H1 (cell line): ENCODE data around the gene SPRN. TPM values are rescaled to one million over a fixed set of nuclear protein-coding genes. Genes with fewer than 3 reads are reported as not detected.

Experiments used
- CTCF ChIA-PET: fragments of 300-600 bp; sonication (Branson Sonifier 250); formaldehyde crosslinking; loops from one replicate; lab custom pipeline; 2021; ENCODE audit not compliant: partially characterized antibody; lab: Charles Lee
- POLR2A ChIA-PET: fragments of 300-600 bp; sonication (Branson Sonifier 250); formaldehyde crosslinking; loops from one replicate; lab custom pipeline; 2021; ENCODE audit warnings: inconsistent platforms; ENCODE audit not compliant: partially characterized antibody; lab: Charles Lee
- DNase-seq, 2 experiments: peaks; one replicate each; pipeline versions ENCODE4 v3.0.0 to v3.0.0-alpha.2; 2010 to 2022; ENCODE audit warnings: low spot score in 2 of 2, low read depth in 1 of 2, mixed read lengths in 1 of 2
- FAIRE-seq: peaks from 2 replicates; lab custom pipeline; 2011; peaks lifted over from hg19 to GRCh38; lab: Jason Lieb, UNC
- H2AFZ ChIP-seq: 2 replicates; pipeline ENCODE4 v1.8.1; 2012; ENCODE audit warnings: low read length, inconsistent platforms
- H2AK5ac ChIP-seq: 2 replicates; pipeline ENCODE4 v1.6.1; 2013; ENCODE audit warnings: low read depth, low read length
- H2BK120ac ChIP-seq: replicated peaks from 2 replicates; pipeline ENCODE3; 2013; ENCODE audit warnings: low read depth, low read length, inconsistent platforms
- H2BK12ac ChIP-seq: 2 replicates; pipeline ENCODE4 v1.6.1; 2013; ENCODE audit warnings: low read depth, low read length
- H2BK15ac ChIP-seq: 2 replicates; pipeline ENCODE4 v1.6.1; 2013; ENCODE audit warnings: low read length
- H2BK20ac ChIP-seq: 2 replicates; pipeline ENCODE4 v1.6.1; 2013; ENCODE audit warnings: low read length
- H2BK5ac ChIP-seq: 2 replicates; pipeline ENCODE4 v1.6.1; 2013; ENCODE audit warnings: low read depth, low read length
- H3K14ac ChIP-seq: 2 replicates; pipeline ENCODE4 v1.6.1; 2013; ENCODE audit warnings: inconsistent platforms; ENCODE audit not compliant: insufficient read length
- H3K18ac ChIP-seq: 2 replicates; pipeline ENCODE4 v1.6.1; 2013; ENCODE audit warnings: low read length; ENCODE audit errors: extremely low read depth
- H3K23ac ChIP-seq: 2 replicates; pipeline ENCODE4 v1.6.1; 2013; ENCODE audit warnings: inconsistent platforms; ENCODE audit not compliant: insufficient read length
- H3K23me2 ChIP-seq: 2 replicates; pipeline ENCODE4 v1.6.1; 2013; ENCODE audit warnings: low read depth, low read length
- H3K27ac ChIP-seq: 2 replicates; pipeline ENCODE4 v1.6.1; 2011; ENCODE audit warnings: low read depth, low read length, inconsistent platforms
- H3K27me3 ChIP-seq, 4 experiments: replicated peaks in 1 of 4; 1 replicate in 1 of 4; 2 replicates in 3 of 4; pipeline versions ENCODE4 v1.6.1 to v1.8.1; 2011 to 2013; ENCODE audit warnings: low read length in 3 of 4, mild to moderate bottlenecking in 3 of 4, inconsistent platforms in 2 of 4, mixed read lengths in 2 of 4, moderate library complexity in 1 of 4; ENCODE audit not compliant: control insufficient read depth in 3 of 4, insufficient read depth in 3 of 4; ENCODE audit errors: extremely low read depth in 1 of 4
- H3K36me3 ChIP-seq, 4 experiments: 2 replicates each; pipeline versions ENCODE4 v1.6.1 to v1.8.1; 2011 to 2013; ENCODE audit warnings: mild to moderate bottlenecking in 4 of 4, low read length in 3 of 4, moderate library complexity in 2 of 4, control low read depth in 1 of 4, inconsistent platforms in 1 of 4; ENCODE audit not compliant: insufficient read depth in 4 of 4, control insufficient read depth in 2 of 4
- H3K4ac ChIP-seq: replicated peaks from 2 replicates; pipeline ENCODE3; 2013; ENCODE audit warnings: low read length, low read depth, mixed read lengths, inconsistent platforms; ENCODE audit not compliant: insufficient read length
- H3K4me1 ChIP-seq, 4 experiments: replicated peaks in 1 of 4; 1 replicate in 1 of 4; 2 replicates in 3 of 4; pipeline versions ENCODE4 v1.6.1 to v1.8.1; 2011 to 2013; ENCODE audit warnings: low read length in 3 of 4, inconsistent platforms in 2 of 4, mixed read lengths in 1 of 4; ENCODE audit not compliant: insufficient read depth in 4 of 4, control insufficient read depth in 3 of 4
- H3K4me2 ChIP-seq, 2 experiments: 2 replicates each; pipeline versions ENCODE4 v1.6.1 to v1.8.1; 2011 to 2013; ENCODE audit warnings: low read depth in 2 of 2, low read length in 2 of 2, control low read depth in 1 of 2, inconsistent platforms in 1 of 2, mild to moderate bottlenecking in 1 of 2; ENCODE audit not compliant: insufficient read depth in 1 of 2
- H3K4me3 ChIP-seq, 4 experiments: fragments of 200-600, 300-600 bp in 1 of 4; sonication (generic), shearing (Covaris generic), sonication (Bioruptor Twin) in 1 of 4; 2 replicates each; pipeline versions ENCODE4 v1.5.1 to v1.8.1; 2011 to 2016; ENCODE audit warnings: low read length in 4 of 4, low read depth in 3 of 4, control low read depth in 2 of 4, inconsistent platforms in 2 of 4, mild to moderate bottlenecking in 2 of 4, mixed read lengths in 1 of 4, moderate library complexity in 1 of 4; ENCODE audit not compliant: insufficient read depth in 2 of 4; ENCODE audit errors: extremely low read depth in 1 of 4
- H3K56ac ChIP-seq: replicated peaks from 2 replicates; pipeline ENCODE3; 2013; ENCODE audit warnings: low read depth, mild to moderate bottlenecking, mixed read lengths, low read length, inconsistent platforms; ENCODE audit not compliant: insufficient read length
- H3K79me1 ChIP-seq: 2 replicates; pipeline ENCODE4 v1.6.1; 2013; ENCODE audit warnings: low read depth, low read length, control low read depth
- H3K79me2 ChIP-seq, 2 experiments: 2 replicates each; pipeline versions ENCODE4 v1.6.1 to v1.8.1; 2012 to 2013; ENCODE audit warnings: low read length in 2 of 2, mild to moderate bottlenecking in 2 of 2, inconsistent platforms in 1 of 2; ENCODE audit not compliant: insufficient read depth in 2 of 2, control insufficient read depth in 1 of 2
- H3K9ac ChIP-seq, 4 experiments: replicated peaks in 1 of 4; 1 replicate in 1 of 4; 2 replicates in 3 of 4; pipeline versions ENCODE4 v1.6.1 to v1.8.1; 2011 to 2013; ENCODE audit warnings: low read depth in 3 of 4, low read length in 3 of 4, control low read depth in 2 of 4, mild to moderate bottlenecking in 2 of 4, moderate library complexity in 2 of 4, inconsistent platforms in 1 of 4; ENCODE audit errors: extremely low read depth in 1 of 4
- H3K9me3 ChIP-seq, 2 experiments: 2 replicates each; pipeline versions ENCODE4 v1.6.1 to v1.8.1; 2012 to 2013; ENCODE audit warnings: mild to moderate bottlenecking in 2 of 2, moderate library complexity in 2 of 2, control low read depth in 1 of 2, inconsistent platforms in 1 of 2, low read depth in 1 of 2, low read length in 1 of 2, mixed read lengths in 1 of 2; ENCODE audit not compliant: insufficient read depth in 2 of 2
- H4K20me1 ChIP-seq, 2 experiments: replicated peaks in 1 of 2; 2 replicates each; pipeline versions ENCODE3 to v1.8.1; 2011 to 2013; ENCODE audit warnings: inconsistent platforms in 2 of 2, low read length in 2 of 2, mild to moderate bottlenecking in 1 of 2; ENCODE audit not compliant: insufficient read depth in 2 of 2, control insufficient read depth in 1 of 2
- H4K5ac ChIP-seq: 2 replicates; pipeline ENCODE4 v1.6.1; 2013; ENCODE audit warnings: low read length, low read depth, mixed read lengths, inconsistent platforms; ENCODE audit not compliant: insufficient read length
- H4K8ac ChIP-seq: 2 replicates; pipeline ENCODE4 v1.8.0; 2013; ENCODE audit warnings: mild to moderate bottlenecking, moderate library complexity, low read length, inconsistent platforms; ENCODE audit not compliant: insufficient read depth; ENCODE audit errors: extremely low read depth
- H4K91ac ChIP-seq: replicated peaks from 2 replicates; pipeline ENCODE3; 2013; ENCODE audit warnings: low read length, mixed read lengths, inconsistent platforms; ENCODE audit not compliant: insufficient read length
- ASH2L ChIP-seq: fragments of 200-600, 300-600 bp; sonication (generic); IDR thresholded peaks from one replicate; pipeline ENCODE4 v1.7.1; 2017; ENCODE audit warnings: low read length
- FOSL1 ChIP-seq: IDR thresholded peaks from 2 replicates; pipeline ENCODE4 v1.6.1; 2011; ENCODE audit warnings: mild to moderate bottlenecking, low read depth, low read length, moderate library complexity; ENCODE audit not compliant: insufficient read depth
- PHF8 ChIP-seq: fragments of 200-600 bp; sonication (generic); conservative IDR thresholded peaks from 2 replicates; pipeline ENCODE4 v1.7.1; 2012; ENCODE audit warnings: low read depth, mild to moderate bottlenecking, inconsistent platforms, low read length, moderate library complexity
- RAD21 ChIP-seq, 2 experiments: IDR thresholded peaks in 1 of 2; conservative IDR thresholded peaks in 1 of 2; 2 replicates each; pipeline ENCODE4 v1.6.1; 2011; ENCODE audit warnings: low read depth in 2 of 2, low read length in 2 of 2, improper control_type of control experiment in 1 of 2, inconsistent platforms in 1 of 2, mild to moderate bottlenecking in 1 of 2, moderate library complexity in 1 of 2
- TAF1 ChIP-seq: IDR thresholded peaks from 2 replicates; pipeline ENCODE4 v1.6.1; 2011; ENCODE audit warnings: mild to moderate bottlenecking, low read depth, low read length
- WGBS, 2 experiments: shearing (Covaris generic) in 1 of 2; methylation state at CpG; one replicate each; pipeline versions ENCODE4 v1.1.6 to v1.1.7; 2013 to 2015; ENCODE audit warnings: low lambda C conversion rate in 2 of 2, mixed read lengths in 2 of 2, inconsistent platforms in 1 of 2, low coverage in 1 of 2, missing lambda C conversion rate in 1 of 2; ENCODE audit not compliant: insufficient replicate concordance in 2 of 2, insufficient coverage in 1 of 2, insufficient read length in 1 of 2; ENCODE audit errors: extremely low coverage in 1 of 2, missing lambda C conversion rate in 1 of 2; 5-methylcytosine and 5-hydroxymethylcytosine counted together
- polyA plus RNA-seq, 7 experiments: library from polyadenylated mRNA; depleted of rRNA in 3 of 7; stranded (reverse) in 5 of 7; unstranded in 2 of 7; fragments of >200 nt in 5 of 7; fragments of 200-250 nt in 2 of 7; gene quantifications; 1 replicate in 5 of 7; 2 replicates in 1 of 7; 4 replicates in 1 of 7; pipeline versions ENCODE4 v1.2.1 to v1.2.3, GENCODE V29; 2011 to 2013; ENCODE audit warnings: missing spikeins in 2 of 7, mixed read lengths in 2 of 7
- total RNA-seq: library from RNA; stranded (reverse); fragmentation: NEBNext Ultra II Directional; extraction: Animal tissue kit (Norgen Biotek cat#: 25700); gene quantifications from 2 replicates; pipeline ENCODE4 v1.2.1, GENCODE V29; 2021
- TF ChIP-seq, protein P1 (sequence below): IDR thresholded peaks from 2 replicates; pipeline ENCODE4 v1.6.1; 2011; ENCODE audit warnings: low read depth, mild to moderate bottlenecking, low read length; ENCODE audit not compliant: insufficient read depth

The SPRN gene
- total and polyA plus RNA-seq, 2 of the 8 experiments (the other 6 are each of a cell fraction or from before 2014, with no cell fraction given) = 0.23 to 0.24 TPM

DNA sequence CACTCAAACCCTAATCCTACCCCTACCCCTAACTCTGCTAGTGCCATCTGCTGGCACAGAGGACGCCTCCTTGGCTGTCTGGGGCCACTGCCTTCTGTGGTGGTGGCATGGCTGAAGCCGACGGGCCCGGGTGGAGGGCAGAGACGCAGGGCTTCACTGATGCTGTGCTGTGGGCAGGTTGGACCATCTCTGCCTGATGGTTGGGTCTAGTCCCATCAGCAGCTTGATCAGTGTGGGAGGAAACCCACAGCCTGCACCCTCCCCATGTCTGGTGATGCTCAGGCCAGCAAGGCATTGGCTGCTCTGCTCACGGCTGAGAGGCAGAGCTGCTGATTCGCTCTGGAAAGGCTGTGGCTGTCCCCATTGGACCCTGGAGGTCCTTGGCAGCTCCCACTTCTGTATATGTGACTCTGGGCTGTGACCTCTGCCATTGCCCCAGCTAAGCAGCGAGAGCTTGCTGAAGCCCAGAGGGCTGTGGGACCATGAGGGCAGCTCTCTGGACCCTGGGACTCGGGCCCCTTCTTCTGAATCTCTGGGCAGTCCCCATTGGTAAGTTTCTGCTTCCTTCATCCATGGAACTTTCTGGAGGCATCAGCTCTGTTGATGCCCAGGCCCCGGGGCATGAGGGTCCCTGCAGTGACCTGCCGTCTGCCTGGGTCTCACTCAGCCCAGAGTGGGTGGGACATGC lies 29.2 kb upstream of the SPRN start, which contains the start of gene SCART1:
Gene SCART1 (plus strand): TSS at position 430 of the 688 bp plus-strand sequence. CDS start 53 bp downstream, at position 483.
- H2AFZ ChIP-seq = no peak within 1 kb of the TSS
- H2BK12ac ChIP-seq = no peak within 1 kb of the TSS
- H3K4ac ChIP-seq = no peak within 1 kb of the TSS
- H3K36me3 ChIP-seq = no peaks in the 10 kb centered on the region; a peak in 1 of 8 replicates
- no peak within 1 kb of the TSS for H3K27ac ChIP-seq
- no peak within 1 kb of the TSS for H2BK120ac ChIP-seq
- no peak within 1 kb of the TSS for H2BK15ac ChIP-seq
- H3K56ac ChIP-seq = no peak within 1 kb of the TSS
- WGBS, 2 experiments = 83% methylated on average over 11 of the region's 11 CpGs; no CpG with 5 or more reads in 1 of the 2 experiments
- no peak within 1 kb of the TSS for H2BK5ac ChIP-seq
- H3K23ac ChIP-seq = no peak within 1 kb of the TSS
- no peak within 1 kb of the TSS for H3K4me2 ChIP-seq
- peaks cover 66 to 75% of the 10 kb centered on the region in 2 experiments for H3K9me3 ChIP-seq
- H4K8ac ChIP-seq = no peak within 1 kb of the TSS; the same call in 1 of the 2 replicates
- H2AK5ac ChIP-seq = no peak within 1 kb of the TSS
- TF ChIP-seq FOSL1 (no peak), TAF1 (no peak), ASH2L (no peak), RAD21 (IDR thresholded peaks at IDR 0.05 in 1 of 2, conservative IDR thresholded peaks at IDR 0.05 in 1 of 2; ENCODE audit: low read depth in 2 of 2, low read length in 2 of 2) (no peak), PHF8 (no peak)
- TF ChIP-seq, protein P1, sequence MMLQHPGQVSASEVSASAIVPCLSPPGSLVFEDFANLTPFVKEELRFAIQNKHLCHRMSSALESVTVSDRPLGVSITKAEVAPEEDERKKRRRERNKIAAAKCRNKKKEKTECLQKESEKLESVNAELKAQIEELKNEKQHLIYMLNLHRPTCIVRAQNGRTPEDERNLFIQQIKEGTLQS = no peak
- no peak within 1 kb of the TSS for H3K18ac ChIP-seq
- no peak within 1 kb of the TSS for H3K9ac ChIP-seq
- no peaks in the 10 kb centered on the region for H3K79me2 ChIP-seq
- H4K5ac ChIP-seq = no peak within 1 kb of the TSS
- ChIA-PET POLR2A (no interaction called here), CTCF (no interaction called here)
- no peaks in the 10 kb centered on the region for H3K23me2 ChIP-seq
- FAIRE-seq = no peak
- H3K4me1 ChIP-seq = no peaks in the 10 kb centered on the region
- no peaks in the 10 kb centered on the region for H3K79me1 ChIP-seq
- H3K4me3 ChIP-seq = no peak within 1 kb of the TSS
- H3K27me3 ChIP-seq = no peaks in the 10 kb centered on the region
- H4K20me1 ChIP-seq = no peaks in the 10 kb centered on the region
- no peak within 1 kb of the TSS for H4K91ac ChIP-seq
- no peak within 1 kb of the TSS for H2BK20ac ChIP-seq
- DNase-seq = no peak
- H3K14ac ChIP-seq = no peak within 1 kb of the TSS
